NB4 (cell line): ENCODE measurements around the gene FAM170B.

Source experiments
- CTCF ChIP-seq: IDR thresholded peaks from one replicate; pipeline ENCODE4 v1.5.1; 2012; ENCODE audit warnings: low read depth, low read length
- MYC ChIP-seq: IDR thresholded peaks from 2 replicates; pipeline ENCODE4 v1.6.1; 2011; ENCODE audit warnings: low read depth, low read length
- POLR2A ChIP-seq: IDR thresholded peaks from 2 replicates; pipeline ENCODE4 v1.6.1; 2011; ENCODE audit warnings: mild to moderate bottlenecking; ENCODE audit not compliant: insufficient read length; ENCODE audit errors: extremely low read depth

DNA sequence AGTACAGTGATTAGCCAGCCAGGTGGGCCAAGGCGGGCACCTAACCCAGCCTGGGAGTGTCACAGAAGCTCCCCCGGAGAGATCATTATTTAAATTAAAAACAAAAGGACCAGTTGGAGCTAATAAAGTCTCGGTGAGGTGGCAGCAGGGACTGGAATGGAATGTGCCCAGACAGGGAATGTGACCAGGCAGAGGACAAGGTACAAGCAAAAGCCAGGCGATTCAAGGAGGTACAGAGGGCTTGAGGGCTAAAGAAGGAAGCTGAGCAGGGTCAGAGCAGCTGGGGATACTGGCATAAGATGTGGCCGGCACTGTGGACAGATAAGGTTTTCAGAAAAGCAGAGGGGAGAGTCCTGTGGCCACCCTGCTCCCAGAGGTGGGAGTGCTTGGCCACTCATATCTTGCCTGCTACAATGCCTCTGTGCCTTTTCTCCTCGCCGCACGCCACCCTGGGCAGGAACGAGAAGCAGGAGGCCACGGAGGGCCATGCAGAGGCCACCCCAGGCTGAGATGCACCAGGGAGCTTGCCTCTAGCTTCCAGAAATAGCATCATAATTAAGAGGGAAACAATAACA, 41.2 kb upstream of the FAM170B start:
- TF ChIP-seq CTCF (no peak), POLR2A (no peak), MYC (no peak)
